Colonic mucosa (tissue), 4 donors: Measurements from ENCODE around the gene RRAGD. TPM values are rescaled to one million over a fixed set of nuclear protein-coding genes. Genes with fewer than 3 reads are reported as not detected.

Source experiments
- DNase-seq: peaks from one replicate; pipeline ENCODE4 v3.0.0-alpha.2; 2020
- H3K27ac ChIP-seq: fragments of 200-600 bp; one replicate; pipeline ENCODE4 v1.8.0; 2021
- H3K27me3 ChIP-seq: fragments of 200-600 bp; one replicate; pipeline ENCODE4 v1.8.0; 2021
- H3K36me3 ChIP-seq: fragments of 200-600 bp; one replicate; pipeline ENCODE4 v1.8.0; 2021
- H3K4me1 ChIP-seq: fragments of 200-600 bp; one replicate; pipeline ENCODE4 v1.8.0; 2021; ENCODE audit warnings: mild to moderate bottlenecking
- H3K4me3 ChIP-seq: fragments of 200-600 bp; one replicate; pipeline ENCODE4 v1.8.0; 2021
- H3K9ac ChIP-seq, 2 donors: one replicate each; pipeline ENCODE4 v1.7.0; 2013; ENCODE audit warnings: control low read depth in 2 of 2, low read depth in 2 of 2, low read length in 2 of 2
- H3K9me3 ChIP-seq: fragments of 200-600 bp; one replicate; pipeline ENCODE4 v1.8.0; 2021
- CTCF ChIP-seq: fragments of 200-600 bp; IDR thresholded peaks from one replicate; pipeline ENCODE4 v1.8.0; 2022; ENCODE audit warnings: antibody characterized with exemption, mild to moderate bottlenecking
- intact Hi-C: fragments of 100-400 bp; cut with DNase I; formaldehyde crosslinking; loops from one replicate; pipeline ENCODE4 v1.14.1; 2022
- total RNA-seq, 2 donors: library from RNA; stranded (reverse); fragmentation: NEBNext Ultra II Directional in 1 of 2; extraction: Animal tissue kit (Norgen Biotek cat#: 25700) in 1 of 2; gene quantifications; one replicate each; pipeline ENCODE4 v1.2.1, GENCODE V29; 2021
- donor health status: healthy.
- donor health status: DM: no; HTN: no; CAD: no.
- donor health status: DM: no; HTN: no; CAD: no.

The RRAGD gene
- total RNA-seq, 2 donors from 2014 or later = 2.0 to 4.4 TPM

GRCh38 chr6:89430201-89430962, 18.3 kb upstream of the RRAGD start:
- TF ChIP-seq CTCF = no peak
- Histone ChIP-seq H3K9ac (no peak overlapping the region), H3K4me1 (peaks cover 5% of the 10 kb centered on the region), H3K9me3 (no peaks in the 10 kb centered on the region), H3K36me3 (no peaks in the 10 kb centered on the region), H3K27ac (no peak overlapping the region), H3K27me3 (no peaks in the 10 kb centered on the region), H3K4me3 (no peak overlapping the region)
- DNase-seq = no peak
- intact Hi-C loops = no loop called here

GRCh38 chr6:89416796-89417195, 4.7 kb upstream of the RRAGD start:
- Histone ChIP-seq H3K4me1 (no peaks in the 10 kb centered on the region), H3K4me3 (no peak overlapping the region), H3K36me3 (no peaks in the 10 kb centered on the region), H3K27me3 (no peaks in the 10 kb centered on the region), H3K27ac (no peak overlapping the region), H3K9ac (no peak overlapping the region), H3K9me3 (no peaks in the 10 kb centered on the region)
- intact Hi-C loops = no loop called here
- TF ChIP-seq CTCF = no peak
- no peak for DNase-seq

GRCh38 chr6:89415185-89415584, 3.1 kb upstream of the RRAGD start:
- H3K27me3 ChIP-seq = no peaks in the 10 kb centered on the region
- H3K36me3 ChIP-seq = no peaks in the 10 kb centered on the region
- no peaks in the 10 kb centered on the region for H3K9me3 ChIP-seq
- intact Hi-C loops = no loop called here
- no peak for DNase-seq
- no peak for TF ChIP-seq CTCF
- no peak overlapping the region for H3K9ac ChIP-seq
- H3K27ac ChIP-seq = no peak overlapping the region
- no peak overlapping the region for H3K4me3 ChIP-seq
- no peaks in the 10 kb centered on the region for H3K4me1 ChIP-seq

- Histone ChIP-seq H3K27me3 (no peaks in the 10 kb centered on the region), H3K9ac (no peak overlapping the region), H3K36me3 (no peaks in the 10 kb centered on the region), H3K9me3 (no peaks in the 10 kb centered on the region), H3K27ac (no peak overlapping the region), H3K4me1 (no peaks in the 10 kb centered on the region), H3K4me3 (no peak overlapping the region)
- no peak for TF ChIP-seq CTCF
- DNase-seq = no peak
- intact Hi-C loops = no loop called here
Observed at GRCh38 chr6:89414215-89414614, 2.1 kb upstream of the RRAGD start.

GRCh38 chr6:89413006-89413400, 930 bp upstream of the RRAGD start:
- H3K9ac ChIP-seq = no peak overlapping the region
- no peak for DNase-seq
- no peaks in the 10 kb centered on the region for H3K36me3 ChIP-seq
- H3K27me3 ChIP-seq = no peaks in the 10 kb centered on the region
- intact Hi-C loops = no loop called here
- peak overlapping the region; percentile 72 for H3K4me3 ChIP-seq
- no peaks in the 10 kb centered on the region for H3K9me3 ChIP-seq
- no peak for TF ChIP-seq CTCF
- H3K27ac ChIP-seq = no peak overlapping the region
- no peaks in the 10 kb centered on the region for H3K4me1 ChIP-seq
